Mesodermal cell (in vitro differentiated cells): Measurements from ENCODE around the gene SPART.
A peak's percentile ranks its signal among the peaks of the same experiment; 100 is the strongest.
"Not testable (repeated sequence)": the region's sequence is repeated elsewhere in the genome, so short reads cannot be mapped to it uniquely, and the experiment has no call there.

Experiments used
- H3K27ac ChIP-seq: 2 replicates; pipeline ENCODE4 v1.7.0; 2013; ENCODE audit warnings: mild to moderate bottlenecking, low read depth, low read length, moderate library complexity; ENCODE audit not compliant: severe bottlenecking
- H3K36me3 ChIP-seq: 2 replicates; pipeline ENCODE4 v1.7.1; 2013; ENCODE audit warnings: mild to moderate bottlenecking, low read length, moderate library complexity; ENCODE audit not compliant: control insufficient read depth, insufficient read depth
- H3K4me1 ChIP-seq: one replicate; pipeline ENCODE4 v1.7.1; 2013; ENCODE audit warnings: mild to moderate bottlenecking, low read length; ENCODE audit not compliant: insufficient read depth, control insufficient read depth, poor library complexity, severe bottlenecking
- H3K4me3 ChIP-seq: 2 replicates; pipeline ENCODE4 v1.7.0; 2013; ENCODE audit warnings: low read length, control low read depth, mild to moderate bottlenecking; ENCODE audit not compliant: insufficient read depth, poor library complexity, severe bottlenecking; ENCODE audit errors: extremely low read depth
- H3K9me3 ChIP-seq: 2 replicates; pipeline ENCODE4 v1.7.1; 2013; ENCODE audit warnings: mild to moderate bottlenecking, low read length, moderate library complexity; ENCODE audit not compliant: control insufficient read depth
- WGBS, 2 experiments: methylation state at CpG; one replicate each; pipeline ENCODE4 v1.1.5; 2013; ENCODE audit warnings: missing lambda C conversion rate in 2 of 2; ENCODE audit not compliant: insufficient coverage in 2 of 2; 5-methylcytosine and 5-hydroxymethylcytosine counted together

The SPART gene

GRCh38 chr13:36319793-36320192, 26.4 kb downstream of the SPART start:
- 57 to 86% methylated on average over 1 to 3 of the region's 6 CpGs for whole genome bisulfite sequencing, 2 experiments
- peaks cover 13% of the 10 kb centered on the region for H3K4me1 ChIP-seq

GRCh38 chr13:36313047-36313969, 32.9 kb downstream of the SPART start:
- 80% methylated on average over 1 of the region's 3 CpGs; no CpG with 5 or more reads in 1 of the 2 experiments for WGBS, 2 experiments
- Histone ChIP-seq H3K27ac (no peak overlapping the region), H3K4me3 (no peak overlapping the region), H3K4me1 (no peaks in the 10 kb centered on the region), H3K36me3 (peaks cover 72% of the 10 kb centered on the region), H3K9me3 (no peaks in the 10 kb centered on the region)

More at GRCh38 chr13:36319793-36320192, 26.4 kb downstream of the SPART start:
- peaks cover 42% of the 10 kb centered on the region for H3K36me3 ChIP-seq
- H3K4me3 ChIP-seq, H3K27ac ChIP-seq, H3K9me3 ChIP-seq: not testable (repeated sequence)

- Histone ChIP-seq H3K9me3 (no peaks in the 10 kb centered on the region), H3K27ac (no peak overlapping the region), H3K36me3 (peaks cover 73% of the 10 kb centered on the region), H3K4me3 (no peak overlapping the region), H3K4me1 (no peaks in the 10 kb centered on the region)
- 94% methylated on average over 5 to 6 of the region's 7 CpGs for WGBS, 2 experiments
These were observed 35.6 kb downstream of the SPART start for GRCh38 chr13:36310417-36311108.

- Histone ChIP-seq H3K4me3 (no peak overlapping the region), H3K27ac (no peak overlapping the region), H3K36me3 (peaks cover 24% of the 10 kb centered on the region), H3K9me3 (no peaks in the 10 kb centered on the region), H3K4me1 (no peaks in the 10 kb centered on the region)
- WGBS, 2 experiments: 90 to 100% methylated on average over 1 to 2 of the region's 3 CpGs
These were observed 43.9 kb downstream of the SPART start for GRCh38 chr13:36302289-36302688.

- WGBS, 2 experiments: 79 to 92% methylated on average over 1 to 2 of the region's 3 CpGs
- H3K36me3 ChIP-seq: peaks cover 11% of the 10 kb centered on the region
- H3K27ac ChIP-seq, H3K4me3 ChIP-seq, H3K4me1 ChIP-seq, H3K9me3 ChIP-seq: not testable (repeated sequence)
These were observed 46.7 kb downstream of the SPART start for GRCh38 chr13:36299469-36299868.

GRCh38 chr13:36298535-36299068, 47.6 kb downstream of the SPART start:
- H3K4me3 ChIP-seq: peak overlapping the region; percentile 60
- peaks cover 7% of the 10 kb centered on the region for H3K36me3 ChIP-seq
- H3K4me1 ChIP-seq: no peaks in the 10 kb centered on the region
- H3K27ac ChIP-seq: peak overlapping the region; percentile 89
- no peaks in the 10 kb centered on the region for H3K9me3 ChIP-seq
- WGBS, 2 experiments: 9 to 27% methylated on average over 4 of the region's 4 CpGs

- H3K27ac ChIP-seq: peak within 1 kb of the TSS; percentile 89
- no peaks in the 10 kb centered on the region for H3K9me3 ChIP-seq
- 12 to 13% methylated on average over 44 to 52 of the region's 53 CpGs for WGBS, 2 experiments
- H3K36me3 ChIP-seq: peaks cover 7% of the 10 kb centered on the region
- H3K4me3 ChIP-seq: peak within 1 kb of the TSS; percentile 60
- no peaks in the 10 kb centered on the region for H3K4me1 ChIP-seq
These were observed 48.5 kb downstream of the SPART start, which contains the start of gene CCDC169 for GRCh38 chr13:36297366-36298338. CCDC169 (minus strand) TSS chr13:36297814; CDS start chr13:36297719, 95 bp downstream.

GRCh38 chr13:36294096-36294495, 52.1 kb downstream of the SPART start:
- no peak overlapping the region for H3K4me3 ChIP-seq
- 80 to 87% methylated on average over 2 to 3 of the region's 3 CpGs for WGBS, 2 experiments
- no peak overlapping the region for H3K27ac ChIP-seq
- peaks cover 13% of the 10 kb centered on the region for H3K9me3 ChIP-seq
- H3K36me3 ChIP-seq: no peaks in the 10 kb centered on the region
- H3K4me1 ChIP-seq: no peaks in the 10 kb centered on the region

GRCh38 chr13:36293497-36293896, 52.7 kb downstream of the SPART start:
- no peaks in the 10 kb centered on the region for H3K4me1 ChIP-seq
- H3K36me3 ChIP-seq: no peaks in the 10 kb centered on the region
- H3K9me3 ChIP-seq: peaks cover 14% of the 10 kb centered on the region
- H3K27ac ChIP-seq: no peak overlapping the region
- WGBS, 2 experiments: no CpG with 5 or more reads among the region's 1 CpG
- H3K4me3 ChIP-seq: no peak overlapping the region
